D721Med (cell line): ENCODE data around the gene TIMM23.

Experiments
- DNase-seq: peaks from one replicate; pipeline ENCODE4 v3.0.0; 2011; ENCODE audit warnings: low spot score; ENCODE audit not compliant: insufficient read length
- FAIRE-seq: peaks from 2 replicates; lab custom pipeline; 2011; peaks lifted over from hg19 to GRCh38; lab: Jason Lieb, UNC
- TF ChIP-seq, protein P1 (sequence below): IDR thresholded peaks from 2 replicates; pipeline ENCODE4 v1.5.1; 2012; ENCODE audit warnings: mild to moderate bottlenecking, control low read depth; ENCODE audit not compliant: insufficient read depth; ENCODE audit errors: missing control alignments

Gene TIMM23

DNA sequence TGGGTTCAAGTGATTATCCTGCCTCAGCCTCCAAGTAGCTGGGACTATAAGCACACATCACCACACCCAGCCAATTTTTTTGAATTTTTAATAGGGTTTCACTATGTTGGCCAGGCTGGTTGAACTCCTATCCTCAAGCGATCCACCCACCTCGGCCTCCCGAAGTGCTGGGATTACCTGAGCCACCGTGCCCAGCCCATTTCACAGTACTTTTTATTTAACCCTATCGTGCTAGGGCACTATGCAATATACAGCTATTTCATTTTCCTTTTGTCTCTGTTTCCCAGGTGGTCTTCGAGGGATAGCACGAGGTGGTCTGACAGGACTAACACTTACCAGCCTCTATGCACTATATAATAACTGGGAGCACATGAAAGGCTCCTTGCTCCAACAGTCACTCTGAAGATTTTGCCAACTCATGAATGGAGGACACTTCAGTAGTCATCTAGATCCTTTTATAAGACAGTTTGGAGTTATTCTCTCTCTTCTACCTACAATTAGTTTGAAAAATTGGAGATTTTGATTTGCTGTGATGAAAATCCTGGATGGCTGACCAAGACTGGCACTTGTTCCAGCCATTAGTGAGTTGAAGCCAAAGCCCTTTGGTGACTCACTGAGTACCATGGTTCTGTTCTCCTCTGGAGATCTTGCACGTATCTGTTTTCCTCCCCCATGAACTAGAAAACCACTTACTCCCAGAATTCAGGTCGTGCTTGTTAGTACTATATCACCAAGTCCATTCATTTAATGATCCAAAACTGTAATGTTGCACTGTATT, 30.8 kb downstream of the TIMM23 start:
- DNase-seq: no peak
- TF ChIP-seq, protein P1, sequence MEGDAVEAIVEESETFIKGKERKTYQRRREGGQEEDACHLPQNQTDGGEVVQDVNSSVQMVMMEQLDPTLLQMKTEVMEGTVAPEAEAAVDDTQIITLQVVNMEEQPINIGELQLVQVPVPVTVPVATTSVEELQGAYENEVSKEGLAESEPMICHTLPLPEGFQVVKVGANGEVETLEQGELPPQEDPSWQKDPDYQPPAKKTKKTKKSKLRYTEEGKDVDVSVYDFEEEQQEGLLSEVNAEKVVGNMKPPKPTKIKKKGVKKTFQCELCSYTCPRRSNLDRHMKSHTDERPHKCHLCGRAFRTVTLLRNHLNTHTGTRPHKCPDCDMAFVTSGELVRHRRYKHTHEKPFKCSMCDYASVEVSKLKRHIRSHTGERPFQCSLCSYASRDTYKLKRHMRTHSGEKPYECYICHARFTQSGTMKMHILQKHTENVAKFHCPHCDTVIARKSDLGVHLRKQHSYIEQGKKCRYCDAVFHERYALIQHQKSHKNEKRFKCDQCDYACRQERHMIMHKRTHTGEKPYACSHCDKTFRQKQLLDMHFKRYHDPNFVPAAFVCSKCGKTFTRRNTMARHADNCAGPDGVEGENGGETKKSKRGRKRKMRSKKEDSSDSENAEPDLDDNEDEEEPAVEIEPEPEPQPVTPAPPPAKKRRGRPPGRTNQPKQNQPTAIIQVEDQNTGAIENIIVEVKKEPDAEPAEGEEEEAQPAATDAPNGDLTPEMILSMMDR: no peak
- FAIRE-seq: no peak

DNA sequence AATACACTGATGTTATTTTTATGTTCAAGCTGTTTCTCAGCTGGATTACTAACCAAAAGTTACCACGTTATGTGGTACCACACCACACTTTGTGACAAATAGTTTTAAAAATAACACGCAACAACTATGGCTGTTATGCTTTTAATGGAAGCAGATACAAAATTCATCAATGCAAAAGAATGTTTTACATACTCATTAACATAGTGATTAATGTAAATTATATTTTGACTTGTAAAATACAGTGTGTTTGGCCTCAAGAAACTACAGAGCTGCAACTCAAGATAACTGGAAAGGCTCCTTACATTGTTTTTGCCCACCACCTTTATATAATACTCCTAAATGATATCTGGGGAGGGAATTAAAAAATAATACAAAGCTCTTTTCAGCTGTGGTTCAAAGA, 32.7 kb downstream of the TIMM23 start:
- FAIRE-seq (no peak), DNase-seq (no peak)
- TF ChIP-seq, protein P1: no peak

DNA sequence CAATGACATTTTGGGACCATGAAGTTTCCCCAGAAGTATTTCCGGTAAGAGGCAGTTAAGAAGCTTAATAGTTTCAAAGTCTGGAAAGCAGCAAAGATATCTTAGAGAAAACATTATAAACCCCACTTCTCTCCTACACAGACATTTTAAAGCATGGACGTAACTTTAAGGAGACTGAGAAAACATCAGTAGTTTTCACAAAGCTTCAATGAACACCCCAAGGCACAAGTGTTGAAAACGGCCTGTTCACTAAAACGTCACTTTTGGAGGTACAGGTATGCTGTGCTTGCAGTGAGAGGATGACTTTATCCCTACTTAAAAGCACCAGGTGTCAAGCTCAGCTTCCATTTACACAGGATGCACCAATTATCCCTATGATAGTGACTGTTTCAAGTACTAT, 33.1 kb downstream of the TIMM23 start:
- no peak for DNase-seq
- no peak for FAIRE-seq
- TF ChIP-seq, protein P1: no peak

DNA sequence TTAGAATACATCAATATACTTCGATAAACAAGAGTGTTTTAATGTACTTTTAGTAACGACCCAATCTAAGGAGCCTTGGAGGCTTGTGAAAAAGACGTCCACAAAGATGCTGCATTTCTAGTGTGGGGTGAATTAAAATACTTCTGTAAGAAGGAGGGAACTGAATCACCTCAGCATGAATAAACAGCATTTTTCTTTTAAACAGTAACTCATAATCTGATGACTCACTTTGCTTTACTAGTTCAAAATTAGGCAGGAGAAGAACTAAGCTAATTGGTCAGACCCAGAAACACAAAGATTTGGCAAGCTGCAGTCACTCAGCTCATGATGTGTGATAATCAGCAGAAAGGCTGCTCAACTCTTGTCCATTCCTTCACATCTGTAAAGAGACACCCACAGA, 33.9 kb downstream of the TIMM23 start:
- DNase-seq (no peak), FAIRE-seq (no peak)
- TF ChIP-seq, protein P1: no peak

DNA sequence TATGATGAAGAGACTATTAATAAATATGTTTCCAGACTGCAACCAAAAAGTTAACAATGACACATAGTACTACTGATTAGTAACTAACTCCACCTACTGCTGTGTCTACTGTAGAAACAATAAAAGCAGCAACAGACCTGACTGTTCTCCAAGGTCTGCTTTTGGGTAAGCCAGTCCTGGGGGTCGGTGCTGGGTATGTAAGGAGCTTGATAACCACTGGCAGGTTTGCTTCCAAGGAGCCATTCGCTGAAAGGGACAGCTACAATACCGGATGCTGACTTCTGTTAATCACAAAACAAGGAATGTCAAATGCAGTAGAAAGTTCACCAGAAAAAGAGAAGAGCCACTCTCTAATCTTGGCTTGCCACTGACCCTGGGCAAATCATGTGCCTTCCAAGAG, 40.5 kb downstream of the TIMM23 start:
- DNase-seq (no peak), FAIRE-seq (no peak)
- TF ChIP-seq, protein P1: no peak

- DNase-seq: no peak
- TF ChIP-seq, protein P1: no peak
- no peak for FAIRE-seq
Measured at GRCh38 chr10:46014206-46014605, 41.9 kb downstream of the TIMM23 start.

DNA sequence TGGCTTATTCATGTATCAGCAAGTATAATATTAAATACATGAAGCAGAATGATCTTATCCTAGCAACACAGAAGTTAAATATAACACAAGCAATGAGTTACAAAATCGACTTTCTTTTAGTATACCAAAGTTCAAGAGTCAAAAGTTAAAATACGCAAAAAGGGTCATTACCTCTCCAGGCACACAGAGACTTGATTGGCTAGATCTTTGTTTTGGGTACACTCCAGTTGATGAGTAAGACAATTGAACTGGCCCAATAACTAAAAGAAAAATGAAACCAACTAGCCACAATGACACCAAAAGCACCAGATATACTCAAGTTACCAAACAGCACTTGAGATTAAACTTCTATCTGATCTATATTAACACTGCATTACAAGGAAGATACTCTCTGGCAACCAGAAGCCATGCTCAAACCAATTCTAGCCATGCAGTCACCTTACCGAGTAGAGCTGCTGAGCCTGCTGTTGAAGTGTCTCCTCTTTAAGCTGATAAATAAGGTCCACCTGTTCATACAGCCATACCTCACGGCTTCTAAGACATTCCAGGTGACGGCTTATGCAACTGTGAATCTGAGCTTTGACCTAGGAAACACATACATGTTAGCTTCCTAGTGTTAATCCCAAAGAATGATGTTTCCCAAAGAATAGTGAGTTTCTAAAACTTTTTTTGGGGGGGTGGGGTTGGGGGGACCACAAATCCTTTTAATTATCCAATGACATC, 42.6 kb downstream of the TIMM23 start:
- FAIRE-seq (no peak), DNase-seq (no peak)
- TF ChIP-seq, protein P1: no peak
